GM21619 (cell line): Measurements from ENCODE around the gene IFRD2.
"Not testable (repeated sequence)": the region's sequence is repeated elsewhere in the genome, so short reads cannot be mapped to it uniquely, and the experiment has no call there.

Experiments used
- ATAC-seq: cut with Tn5 transposase; IDR thresholded peaks from one replicate; pipeline ENCODE4 v1.9.1; 2021; ENCODE audit not compliant: unreplicated experiment

IFRD2 gene

GRCh38 chr3:50255251-50255615 is 37.0 kb downstream of the IFRD2 start:
- no peak for ATAC-seq

- no peak for ATAC-seq
Measured at GRCh38 chr3:50254577-50255250, 37.5 kb downstream of the IFRD2 start.

- no peak for ATAC-seq
Measured at GRCh38 chr3:50251220-50251619, 41.0 kb downstream of the IFRD2 start.

- no peak for ATAC-seq
Measured at GRCh38 chr3:50250514-50250913, 41.7 kb downstream of the IFRD2 start.

GRCh38 chr3:50249457-50249856 is 42.8 kb downstream of the IFRD2 start:
- no peak for ATAC-seq

- ATAC-seq, result no peak
Measured at GRCh38 chr3:50248387-50248786, 43.8 kb downstream of the IFRD2 start.

GRCh38 chr3:50246517-50246954 is 45.7 kb downstream of the IFRD2 start:
- peak; percentile 43 for ATAC-seq

- ATAC-seq, result peak; percentile 49
Measured at GRCh38 chr3:50245831-50246516, 46.3 kb downstream of the IFRD2 start.

GRCh38 chr3:50245251-50245745 is 46.9 kb downstream of the IFRD2 start:
- ATAC-seq, result no peak

- ATAC-seq, result not testable (repeated sequence)
Measured at GRCh38 chr3:50244813-50245212, 47.4 kb downstream of the IFRD2 start.

- no peak for ATAC-seq
Measured at GRCh38 chr3:50243543-50243895, 48.7 kb downstream of the IFRD2 start.

GRCh38 chr3:50242851-50243542 is 49.2 kb downstream of the IFRD2 start:
- ATAC-seq, result no peak

GRCh38 chr3:50242381-50242770 is 49.9 kb downstream of the IFRD2 start:
- ATAC-seq, result no peak

- ATAC-seq, result no peak
Measured at GRCh38 chr3:50241713-50242380, 50.4 kb downstream of the IFRD2 start.

GRCh38 chr3:50241163-50241562 is 51.1 kb downstream of the IFRD2 start:
- no peak for ATAC-seq

- ATAC-seq, result no peak
Measured at GRCh38 chr3:50239649-50240048, 52.6 kb downstream of the IFRD2 start.

- no peak for ATAC-seq
Measured at GRCh38 chr3:50238549-50239026, 53.6 kb downstream of the IFRD2 start.

- peak; percentile 21 for ATAC-seq
Measured at GRCh38 chr3:50237754-50238548, 54.3 kb downstream of the IFRD2 start.
